HEK293 (cell line): ENCODE results near the gene SEPTIN2.

ENCODE experiments used
- CTCF ChIA-PET: fragments of 350-600 bp; formaldehyde crosslinking; extraction: SDS; loops from one replicate; lab custom pipeline; 2021; ENCODE audit warnings: antibody characterized with exemption; lab: Yijun Ruan, JAX
- POLR2A ChIA-PET: fragments of 300-600 bp; formaldehyde crosslinking; extraction: SDS; loops from one replicate; lab custom pipeline; 2020; ENCODE audit warnings: antibody characterized with exemption, inconsistent platforms; lab: Yijun Ruan, JAX
- H3K27ac ChIP-seq: fragments of 200-500 bp; sonication (Bioruptor generic); 2 replicates; pipeline ENCODE4 v1.5.1; 2014; ENCODE audit warnings: low read depth, low read length, control low read depth, inconsistent platforms; ENCODE audit errors: extremely low read depth
- H3K36me3 ChIP-seq, 2 experiments: fragments of 200-500 bp in 1 of 2; sonication (Bioruptor generic) in 1 of 2; 1 replicate in 1 of 2; 2 replicates in 1 of 2; pipeline ENCODE4 v1.5.1; 2014 to 2017; ENCODE audit warnings: inconsistent platforms in 2 of 2, low read length in 2 of 2; ENCODE audit not compliant: control insufficient read depth in 2 of 2, insufficient read depth in 1 of 2
- H3K4me1 ChIP-seq: fragments of 200-500 bp; sonication (Bioruptor generic); 2 replicates; pipeline ENCODE4 v1.5.1; 2014; ENCODE audit warnings: mild to moderate bottlenecking, low read length, inconsistent platforms; ENCODE audit not compliant: control insufficient read depth, insufficient read depth
- H3K4me3 ChIP-seq: 2 replicates; pipeline ENCODE4 v1.5.1; 2011; ENCODE audit warnings: low read depth, mild to moderate bottlenecking, control low read depth, low read length, moderate library complexity
- H3K9me3 ChIP-seq: fragments of 200-500 bp; sonication (Bioruptor generic); 2 replicates; pipeline ENCODE4 v1.5.1; 2014; ENCODE audit warnings: low read depth, low read length, inconsistent platforms; ENCODE audit not compliant: control insufficient read depth, insufficient read depth
- MZF1 ChIP-seq: fragments of 450-650 bp; formaldehyde crosslinking; IDR thresholded peaks from 2 replicates; pipeline ENCODE4 v1.5.1; 2017; ENCODE audit warnings: missing biosample characterization, missing genetic modification characterization, borderline replicate concordance
- OSR2 ChIP-seq: fragments of 450-650 bp; formaldehyde crosslinking; IDR thresholded peaks from 2 replicates; pipeline ENCODE4 v1.5.1; 2016; ENCODE audit warnings: missing biosample characterization, missing genetic modification characterization
- PRDM2 ChIP-seq: fragments of 450-650 bp; formaldehyde crosslinking; IDR thresholded peaks from 2 replicates; pipeline ENCODE4 v1.5.1; 2016; ENCODE audit warnings: missing biosample characterization, missing genetic modification characterization, borderline replicate concordance
- SCRT2 ChIP-seq: fragments of 450-650 bp; formaldehyde crosslinking; IDR thresholded peaks from 2 replicates; pipeline ENCODE4 v1.5.1; 2016; ENCODE audit warnings: missing biosample characterization, missing genetic modification characterization
- SP7 ChIP-seq: fragments of 450-650 bp; formaldehyde crosslinking; IDR thresholded peaks from 2 replicates; pipeline ENCODE4 v1.5.1; 2016; ENCODE audit warnings: missing biosample characterization, missing genetic modification characterization
- ZNF10 ChIP-seq: fragments of 450-650 bp; formaldehyde crosslinking; IDR thresholded peaks from 2 replicates; pipeline ENCODE4 v1.5.1; 2017; ENCODE audit warnings: missing biosample characterization, missing genetic modification characterization
- ZNF449 ChIP-seq: fragments of 450-650 bp; formaldehyde crosslinking; IDR thresholded peaks from 2 replicates; pipeline ENCODE4 v1.5.1; 2017; ENCODE audit warnings: missing biosample characterization, mild to moderate bottlenecking, missing genetic modification characterization, moderate library complexity
- ZNF596 ChIP-seq: fragments of 450-650 bp; IDR thresholded peaks from 2 replicates; pipeline ENCODE4 v1.5.0; 2018; ENCODE audit warnings: missing biosample characterization, mild to moderate bottlenecking, missing genetic modification characterization, moderate library complexity
- ZSCAN18 ChIP-seq: fragments of 450-650 bp; formaldehyde crosslinking; IDR thresholded peaks from 2 replicates; pipeline ENCODE4 v1.5.1; 2016; ENCODE audit warnings: missing biosample characterization, missing genetic modification characterization
- TF ChIP-seq, protein P1 (sequence below): fragments of 450-650 bp; formaldehyde crosslinking; IDR thresholded peaks from 2 replicates; pipeline ENCODE4 v1.5.1; 2017; ENCODE audit warnings: missing biosample characterization, missing genetic modification characterization
- TF ChIP-seq, protein P2 (sequence below): fragments of 450-650 bp; formaldehyde crosslinking; IDR thresholded peaks from 2 replicates; pipeline ENCODE4 v1.5.1; 2016; ENCODE audit warnings: missing biosample characterization, missing genetic modification characterization

SEPTIN2 gene

DNA sequence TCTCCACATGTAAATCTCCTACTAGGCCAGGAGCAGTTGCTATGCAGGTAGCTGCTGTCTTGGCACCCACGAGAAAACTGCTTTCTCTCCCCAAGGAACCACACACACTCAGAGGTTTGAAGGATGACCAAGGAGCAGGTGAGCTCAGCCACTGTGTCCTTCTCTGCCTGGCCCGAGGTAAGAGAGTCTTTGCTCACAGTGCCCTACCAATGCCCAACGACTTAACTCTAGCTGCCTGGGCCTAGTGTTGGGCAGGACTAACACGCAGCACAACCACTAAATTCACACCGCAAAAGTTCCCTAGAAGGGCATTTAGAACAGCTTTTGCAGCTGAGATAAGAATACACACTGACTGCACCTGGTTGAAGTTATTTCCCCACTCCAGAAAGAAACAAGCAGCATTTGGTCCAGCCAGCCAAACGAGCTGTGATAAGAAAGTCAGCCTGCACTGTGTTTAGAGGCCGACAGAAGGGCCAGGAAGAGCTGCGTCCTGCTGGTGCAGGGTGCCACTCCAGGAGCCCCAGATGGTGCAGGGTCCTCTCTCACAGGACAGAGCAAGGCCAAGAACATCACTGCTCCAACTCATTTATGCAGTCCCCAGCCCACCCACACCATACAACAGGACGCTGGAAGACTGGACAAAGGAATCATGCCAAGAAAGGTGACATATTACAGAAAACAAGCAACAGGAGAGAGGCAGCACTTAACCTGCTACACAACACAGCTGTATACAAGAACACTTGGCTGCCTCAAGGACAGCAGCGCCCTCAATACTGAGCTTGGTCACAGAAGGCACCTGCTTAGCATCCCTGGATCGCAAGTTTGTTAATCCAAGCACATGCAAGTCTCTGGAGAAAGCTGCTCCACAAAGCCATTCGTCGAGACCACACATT, 12.7 kb upstream of the SEPTIN2 start:
- H3K4me1 ChIP-seq, result peaks cover 8% of the 10 kb centered on the region
- ChIA-PET POLR2A (interaction anchor here (0.6 to 4.1 kb wide), 3 partner anchors 9 to 288 kb away, joined by 3 to 21 read pairs (median 3); partner anchors contain the start of genes HDLBP and SEPTIN2), CTCF (interaction anchor here (1.0 to 1.4 kb wide), 2 partner anchors 10 to 19 kb away, joined by 4 read pairs; no protein-coding TSS in a partner anchor)
- H3K27ac ChIP-seq, result no peak overlapping the region
- peaks cover 0 to 2% of the 10 kb centered on the region in 2 experiments; a peak in 2 of 3 replicates for H3K36me3 ChIP-seq
- TF ChIP-seq, protein P1, sequence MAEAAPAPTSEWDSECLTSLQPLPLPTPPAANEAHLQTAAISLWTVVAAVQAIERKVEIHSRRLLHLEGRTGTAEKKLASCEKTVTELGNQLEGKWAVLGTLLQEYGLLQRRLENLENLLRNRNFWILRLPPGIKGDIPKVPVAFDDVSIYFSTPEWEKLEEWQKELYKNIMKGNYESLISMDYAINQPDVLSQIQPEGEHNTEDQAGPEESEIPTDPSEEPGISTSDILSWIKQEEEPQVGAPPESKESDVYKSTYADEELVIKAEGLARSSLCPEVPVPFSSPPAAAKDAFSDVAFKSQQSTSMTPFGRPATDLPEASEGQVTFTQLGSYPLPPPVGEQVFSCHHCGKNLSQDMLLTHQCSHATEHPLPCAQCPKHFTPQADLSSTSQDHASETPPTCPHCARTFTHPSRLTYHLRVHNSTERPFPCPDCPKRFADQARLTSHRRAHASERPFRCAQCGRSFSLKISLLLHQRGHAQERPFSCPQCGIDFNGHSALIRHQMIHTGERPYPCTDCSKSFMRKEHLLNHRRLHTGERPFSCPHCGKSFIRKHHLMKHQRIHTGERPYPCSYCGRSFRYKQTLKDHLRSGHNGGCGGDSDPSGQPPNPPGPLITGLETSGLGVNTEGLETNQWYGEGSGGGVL (tag by site-specific recombination), result no peak
- peak; percentile 85 for TF ChIP-seq ZNF449 (tag by site-specific recombination)
- TF ChIP-seq ZSCAN18 (tag by site-specific recombination), result no peak
- TF ChIP-seq SCRT2 (tag by site-specific recombination), result peak; percentile 62; the same call in 1 of the 2 replicates
- no peak for TF ChIP-seq ZNF10 (tag by site-specific recombination)
- no peaks in the 10 kb centered on the region for H3K9me3 ChIP-seq
- H3K4me3 ChIP-seq, result no peak overlapping the region

DNA sequence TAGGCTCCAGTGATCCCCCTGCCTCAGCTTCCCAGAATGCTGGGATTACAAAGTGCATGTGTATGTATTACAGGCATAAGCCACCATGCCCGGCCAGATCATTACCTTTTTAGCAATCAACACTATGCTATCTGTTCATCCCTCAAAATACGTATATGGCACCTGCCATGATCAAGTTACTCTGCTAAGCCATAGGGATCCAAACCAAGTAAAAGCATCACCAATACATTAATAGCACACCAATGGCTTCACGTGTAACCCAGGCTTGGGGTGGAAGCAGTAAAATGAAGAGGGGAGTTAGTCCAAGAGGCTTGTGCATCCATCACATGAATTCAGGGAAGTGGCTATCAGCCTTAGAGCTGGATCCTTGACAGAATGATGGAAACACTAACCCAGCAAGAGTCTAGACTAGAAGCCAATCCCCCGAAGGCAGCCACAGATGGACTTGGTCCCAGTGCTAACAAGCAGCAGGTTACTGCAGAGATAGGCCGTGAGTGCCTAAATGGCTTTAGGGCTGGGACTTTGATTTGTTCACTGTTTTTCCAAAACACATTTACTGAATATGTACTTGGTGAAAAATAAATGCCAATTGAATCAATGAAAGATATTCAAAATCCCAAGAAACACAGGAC, 11.6 kb upstream of the SEPTIN2 start:
- CTCF ChIA-PET, result interaction anchor here (1.0 to 1.4 kb wide), 3 partner anchors 11 to 20 kb away, joined by 4 read pairs; partner anchors contain the start of gene HDLBP
- Histone ChIP-seq H3K4me3 (no peak overlapping the region), H3K36me3 (peaks cover 0 to 8% of the 10 kb centered on the region in 2 experiments; a peak in 1 of 3 replicates), H3K9me3 (no peaks in the 10 kb centered on the region), H3K27ac (no peak overlapping the region), H3K4me1 (peaks cover 8% of the 10 kb centered on the region)
- POLR2A ChIA-PET, result interaction anchor here (0.6 to 4.1 kb wide), 2 partner anchors 11 to 412 kb away, joined by 3 to 21 read pairs; partner anchors contain the start of genes HDLBP and SEPTIN2
- TF ChIP-seq, protein P2, sequence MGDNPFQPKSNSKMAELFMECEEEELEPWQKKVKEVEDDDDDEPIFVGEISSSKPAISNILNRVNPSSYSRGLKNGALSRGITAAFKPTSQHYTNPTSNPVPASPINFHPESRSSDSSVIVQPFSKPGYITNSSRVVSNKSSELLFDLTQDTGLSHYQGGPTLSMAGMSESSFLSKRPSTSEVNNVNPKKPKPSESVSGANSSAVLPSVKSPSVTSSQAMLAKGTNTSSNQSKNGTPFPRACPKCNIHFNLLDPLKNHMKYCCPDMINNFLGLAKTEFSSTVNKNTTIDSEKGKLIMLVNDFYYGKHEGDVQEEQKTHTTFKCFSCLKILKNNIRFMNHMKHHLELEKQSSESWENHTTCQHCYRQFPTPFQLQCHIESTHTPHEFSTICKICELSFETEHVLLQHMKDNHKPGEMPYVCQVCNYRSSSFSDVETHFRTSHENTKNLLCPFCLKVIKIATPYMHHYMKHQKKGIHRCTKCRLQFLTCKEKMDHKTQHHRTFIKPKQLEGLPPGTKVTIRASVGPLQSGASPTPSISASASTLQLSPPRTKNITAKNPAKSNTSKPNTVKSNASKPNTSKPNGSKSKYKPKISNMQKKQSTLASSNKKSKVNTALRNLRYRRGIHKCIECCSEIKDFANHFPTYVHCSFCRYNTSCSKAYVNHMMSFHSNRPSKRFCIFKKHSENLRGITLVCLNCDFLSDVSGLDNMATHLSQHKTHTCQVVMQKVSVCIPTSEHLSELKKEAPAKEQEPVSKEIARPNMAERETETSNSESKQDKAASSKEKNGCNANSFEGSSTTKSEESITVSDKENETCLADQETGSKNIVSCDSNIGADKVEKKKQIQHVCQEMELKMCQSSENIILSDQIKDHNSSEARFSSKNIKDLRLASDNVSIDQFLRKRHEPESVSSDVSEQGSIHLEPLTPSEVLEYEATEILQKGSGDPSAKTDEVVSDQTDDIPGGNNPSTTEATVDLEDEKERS (tag by site-specific recombination), result no peak
- TF ChIP-seq ZNF596 (tag by site-specific recombination) (no peak), OSR2 (no peak), PRDM2 (tag by site-specific recombination) (no peak), SP7 (tag by site-specific recombination) (no peak), MZF1 (tag by site-specific recombination) (no peak)
